ENCODE results near the gene DMWD. TPM values are rescaled to one million over a fixed set of nuclear protein-coding genes. Genes with fewer than 3 reads are reported as not detected.

The DMWD gene
- total and polyA plus RNA-seq, 2 of the 13 experiments (the other 11 are each of a cell fraction or from before 2014, with no cell fraction given): 10.3 to 14.9 TPM

GRCh38 chr19:45817010-45817724, 24.5 kb upstream of the DMWD start (continued):
- TF ChIP-seq MNT (IDR thresholded peaks at IDR 0.05): peak; percentile 46; the same call in 1 of the 2 replicates
- no peak for TF ChIP-seq ZNF513 (CRISPR knock-in tag; conservative IDR thresholded peaks at IDR 0.05)
- no peak for TF ChIP-seq XBP1 (CRISPR knock-in tag; IDR thresholded peaks at IDR 0.05)
- no peak for TF ChIP-seq SRSF9 (IDR thresholded peaks at IDR 0.05; ENCODE audit: borderline replicate concordance, insufficient read depth, low read depth, low read length, poor library complexity, severe bottlenecking)
- TF ChIP-seq ZNF83 (CRISPR knock-in tag; IDR thresholded peaks at IDR 0.05; ENCODE audit: borderline replicate concordance): no peak
- TF ChIP-seq NFE2L2 (IDR thresholded peaks at IDR 0.05; ENCODE audit: low read length): no peak
- no peak for TF ChIP-seq NAIF1 (CRISPR knock-in tag; IDR thresholded peaks at IDR 0.05; ENCODE audit: borderline replicate concordance)
- TF ChIP-seq POLR2AphosphoS5 (IDR thresholded peaks at IDR 0.05; ENCODE audit: low read depth, low read length): no peak
- TF ChIP-seq MXD3 (CRISPR knock-in tag; IDR thresholded peaks at IDR 0.05): no peak
- no peak for TF ChIP-seq ZNF7 (CRISPR knock-in tag; IDR thresholded peaks at IDR 0.05)
- no peak for TF ChIP-seq ZNF335 (CRISPR knock-in tag; IDR thresholded peaks at IDR 0.05)
- no peak for TF ChIP-seq ZBTB46 (CRISPR knock-in tag; IDR thresholded peaks at IDR 0.05; ENCODE audit: borderline replicate concordance)
- no peak for TF ChIP-seq ZNF781 (CRISPR knock-in tag; IDR thresholded peaks at IDR 0.05; ENCODE audit: borderline replicate concordance, not compliant biosample characterization)
- no peak for TF ChIP-seq CHCHD3 (CRISPR knock-in tag; IDR thresholded peaks at IDR 0.05)
- peak; percentile 80; the same call in 1 of the 2 replicates for TF ChIP-seq ERF (CRISPR knock-in tag; IDR thresholded peaks at IDR 0.05)
- TF ChIP-seq MAFG (CRISPR knock-in tag; IDR thresholded peaks at IDR 0.05): no peak
- TF ChIP-seq GFI1 (CRISPR knock-in tag; IDR thresholded peaks at IDR 0.05; ENCODE audit: borderline replicate concordance): no peak
- no peak for TF ChIP-seq KLF9 (CRISPR knock-in tag; IDR thresholded peaks at IDR 0.05; ENCODE audit: low read depth)
- TF ChIP-seq JUN (CRISPR knock-in tag; IDR thresholded peaks at IDR 0.05): no peak
- no peak for TF ChIP-seq ZNF235 (CRISPR knock-in tag; IDR thresholded peaks at IDR 0.05; ENCODE audit: borderline replicate concordance)
- TF ChIP-seq THAP11 (CRISPR knock-in tag; IDR thresholded peaks at IDR 0.05): peak; percentile 81
- peak; percentile 57 for TF ChIP-seq MED1 (CRISPR knock-in tag; IDR thresholded peaks at IDR 0.05)
- no peak for TF ChIP-seq ETV6 (CRISPR knock-in tag; conservative IDR thresholded peaks at IDR 0.05)
- peak; percentile 73; the same call in 1 of the 2 replicates for TF ChIP-seq ZNF580 (CRISPR knock-in tag; IDR thresholded peaks at IDR 0.05; ENCODE audit: borderline replicate concordance, low read depth)
- no peak for TF ChIP-seq ZNF382 (CRISPR knock-in tag; IDR thresholded peaks at IDR 0.05; ENCODE audit: borderline replicate concordance)
- TF ChIP-seq ZNF576 (CRISPR knock-in tag; IDR thresholded peaks at IDR 0.05): 0 out of 2 replicates have a peak, but pooled peaks have one; percentile 70
